SK-N-SH (cell line): ENCODE measurements around the gene ATP2A3. TPM values are rescaled to one million over a fixed set of nuclear protein-coding genes. Genes with fewer than 3 reads are reported as not detected.
A peak's percentile ranks its signal among the peaks of the same experiment; 100 is the strongest.

Source experiments
- CTCF ChIA-PET: fragments of 300-600, 350-600 bp; formaldehyde crosslinking; extraction: SDS; loops from one replicate; lab custom pipeline; 2021; lab: Yijun Ruan, JAX
- POLR2A ChIA-PET: fragments of 350-600 bp; sonication (Branson Sonifier 250); formaldehyde crosslinking; extraction: SDS; loops from one replicate; lab custom pipeline; 2020; ENCODE audit warnings: antibody characterized with exemption, inconsistent platforms; lab: Yijun Ruan, JAX
- DNase-seq: peaks from one replicate; pipeline ENCODE4 v3.0.0; 2012
- H2AFZ ChIP-seq: fragments of 200-600 bp; sonication (generic); 2 replicates; pipeline ENCODE4 v1.8.1; 2016; ENCODE audit warnings: antibody characterized with exemption, mild to moderate bottlenecking, low read depth
- H3F3A ChIP-seq: fragments of 200-600 bp; sonication (generic); replicated peaks from 2 replicates; pipeline ENCODE3; 2016; ENCODE audit warnings: antibody characterized with exemption, mild to moderate bottlenecking; ENCODE audit not compliant: insufficient read depth
- H3K27ac ChIP-seq, 2 experiments: fragments of 200-500 bp in 1 of 2; fragments of 200-600 bp in 1 of 2; sonication (Bioruptor generic) in 1 of 2; sonication (generic), shearing (Covaris generic) in 1 of 2; 2 replicates each; pipeline versions ENCODE4 v1.5.1 to v1.6.1; 2014 to 2016; ENCODE audit warnings: low read depth in 2 of 2, inconsistent platforms in 1 of 2, low read length in 1 of 2, mild to moderate bottlenecking in 1 of 2, mixed read lengths in 1 of 2
- H3K27me3 ChIP-seq: fragments of 200-600 bp; sonication (generic), shearing (Covaris generic); 2 replicates; pipeline ENCODE4 v1.6.1; 2016; ENCODE audit warnings: mixed run types; ENCODE audit not compliant: insufficient read depth
- H3K36me3 ChIP-seq, 2 experiments: fragments of 200-500 bp in 1 of 2; fragments of 200-600 bp in 1 of 2; sonication (Bioruptor generic) in 1 of 2; sonication (generic) in 1 of 2; replicated peaks in 1 of 2; 2 replicates each; pipeline versions ENCODE3 to v1.5.1; 2014 to 2016; ENCODE audit warnings: low read length in 1 of 2, mild to moderate bottlenecking in 1 of 2; ENCODE audit not compliant: insufficient read depth in 2 of 2, control insufficient read depth in 1 of 2
- H3K4me1 ChIP-seq, 2 experiments: fragments of 200-500 bp in 1 of 2; fragments of 200-600 bp in 1 of 2; sonication (Bioruptor generic) in 1 of 2; sonication (generic), shearing (Covaris generic) in 1 of 2; 2 replicates each; pipeline versions ENCODE4 v1.5.1 to v1.6.1; 2014 to 2016; ENCODE audit warnings: low read depth in 1 of 2, low read length in 1 of 2, mixed run types in 1 of 2; ENCODE audit not compliant: insufficient read depth in 2 of 2, control insufficient read depth in 1 of 2
- H3K4me2 ChIP-seq: fragments of 200-600 bp; sonication (generic), shearing (Covaris generic); 2 replicates; pipeline ENCODE4 v1.6.1; 2017; ENCODE audit warnings: mixed run types
- H3K4me3 ChIP-seq, 2 experiments: fragments of 200-500 bp in 1 of 2; fragments of 200-600 bp in 1 of 2; sonication (Bioruptor generic) in 1 of 2; sonication (generic), shearing (Covaris generic) in 1 of 2; 2 replicates each; pipeline versions ENCODE4 v1.5.1 to v1.8.1; 2014 to 2016; ENCODE audit warnings: low read depth in 2 of 2, inconsistent platforms in 1 of 2, low read length in 1 of 2, mild to moderate bottlenecking in 1 of 2, mixed read lengths in 1 of 2, moderate library complexity in 1 of 2
- H3K79me2 ChIP-seq: fragments of 200-600 bp; sonication (generic); 2 replicates; pipeline ENCODE4 v1.8.1; 2017; ENCODE audit warnings: mild to moderate bottlenecking; ENCODE audit not compliant: insufficient read depth
- H3K9ac ChIP-seq: fragments of 200-600 bp; sonication (generic); 2 replicates; pipeline ENCODE4 v1.6.1; 2017; ENCODE audit warnings: mixed run types
- H3K9me2 ChIP-seq: fragments of 200-600 bp; sonication (generic); 2 replicates; pipeline ENCODE4 v1.6.1; 2017; ENCODE audit warnings: mixed run types
- H3K9me3 ChIP-seq: fragments of 200-600 bp; sonication (generic); 2 replicates; pipeline ENCODE4 v1.6.1; 2017; ENCODE audit warnings: mixed run types, mild to moderate bottlenecking, moderate library complexity
- H4K20me1 ChIP-seq: fragments of 200-600 bp; sonication (generic); 2 replicates; pipeline ENCODE4 v1.6.1; 2017; ENCODE audit warnings: mild to moderate bottlenecking, mixed run types; ENCODE audit not compliant: insufficient read depth
- CTCF ChIP-seq: fragments of 200-600 bp; sonication (generic); IDR thresholded peaks from 2 replicates; pipeline ENCODE4 v1.6.1; 2017; ENCODE audit warnings: antibody characterized with exemption, mild to moderate bottlenecking, moderate library complexity
- ELF1 ChIP-seq: IDR thresholded peaks from 2 replicates; pipeline ENCODE4 v1.4.0; 2012
- EP300 ChIP-seq, 2 experiments: IDR thresholded peaks; 2 replicates each; pipeline versions ENCODE4 v1.4.0 to v1.6.1; 2012; ENCODE audit warnings: borderline replicate concordance in 1 of 2, low read depth in 1 of 2, low read length in 1 of 2
- GATA2 ChIP-seq: sonication (generic); formaldehyde crosslinking; IDR thresholded peaks from 2 replicates; pipeline ENCODE4 v1.5.0; 2020; ENCODE audit warnings: mild to moderate bottlenecking, missing genetic modification reagents
- MXI1 ChIP-seq: IDR thresholded peaks from 2 replicates; pipeline ENCODE4 v1.6.1; 2012; ENCODE audit warnings: mild to moderate bottlenecking, low read depth, low read length, improper control_type of control experiment
- NFIC ChIP-seq: IDR thresholded peaks from 2 replicates; pipeline ENCODE4 v1.4.0; 2012; ENCODE audit warnings: borderline replicate concordance
- RAD21 ChIP-seq: IDR thresholded peaks from 2 replicates; pipeline ENCODE4 v1.6.1; 2012; ENCODE audit warnings: mild to moderate bottlenecking, low read length
- RFX5 ChIP-seq: IDR thresholded peaks from 2 replicates; pipeline ENCODE4 v1.6.1; 2012; ENCODE audit warnings: mild to moderate bottlenecking, improper control_type of control experiment, low read length
- TEAD4 ChIP-seq: IDR thresholded peaks from 2 replicates; pipeline ENCODE4 v1.4.0; 2012; ENCODE audit warnings: mild to moderate bottlenecking, borderline replicate concordance; ENCODE audit not compliant: insufficient read depth
- USF2 ChIP-seq: fragments of 150-350 bp; IDR thresholded peaks from 2 replicates; pipeline ENCODE4 v1.6.1; 2017; ENCODE audit warnings: antibody characterized with exemption, low read length, low read depth, borderline replicate concordance
- WGBS: methylation state at CpG from one replicate; pipeline ENCODE4 v1.1.6; 2017; ENCODE audit warnings: low lambda C conversion rate; 5-methylcytosine and 5-hydroxymethylcytosine counted together
- polyA plus RNA-seq, 3 experiments: library from polyadenylated mRNA; depleted of rRNA; stranded (reverse); fragments of >200 nt; gene quantifications; 2 replicates each; pipeline ENCODE4 v1.2.3, GENCODE V29; 2012

Gene ATP2A3
- polyA plus RNA-seq (2012; rRNA removed) = 1.9 and 2.1 TPM in 2 replicates
- 0.67 and 0.92 TPM in 2 replicates for polyA plus RNA-seq (2012; cell fraction: cytosol; rRNA removed)
- polyA plus RNA-seq (2012; cell fraction: nucleus; rRNA removed) = 4.9 and 5.6 TPM in 2 replicates

GRCh38 chr17:3964203-3965117 is at the start of gene ATP2A3:
Gene ATP2A3, minus strand, starts transcription at chr17:3964437. Its CDS starts 146 bp downstream, at chr17:3964291.
- Histone ChIP-seq H3K4me3 (peak within 1 kb of the TSS; percentile 46 to 54; a peak in 3 of 4 replicates), H3K36me3 (no peaks in the 10 kb centered on the region), H3F3A (peaks cover 4% of the 10 kb centered on the region), H2AFZ (peak within 1 kb of the TSS; percentile 84), H3K9me2 (no peaks in the 10 kb centered on the region), H3K79me2 (no peaks in the 10 kb centered on the region), H3K9me3 (no peaks in the 10 kb centered on the region), H3K9ac (no peak within 1 kb of the TSS), H3K4me2 (peak within 1 kb of the TSS; percentile 52), H3K4me1 (peaks cover 0 to 3% of the 10 kb centered on the region in 2 experiments; a peak in 1 of 4 replicates), H3K27ac (no peak within 1 kb of the TSS), H4K20me1 (no peaks in the 10 kb centered on the region), H3K27me3 (peaks cover 26% of the 10 kb centered on the region)
- WGBS = 4% methylated on average over 12 of the region's 92 CpGs
- CTCF ChIA-PET = interaction anchor here (0.6 to 2.1 kb wide), 6 partner anchors 11 to 51 kb away, joined by 3 to 9 read pairs (median 4); no protein-coding TSS in a partner anchor
- TF ChIP-seq EP300 (IDR thresholded peaks at IDR 0.05; ENCODE audit: borderline replicate concordance in 1 of 2, low read depth in 1 of 2, low read length in 1 of 2) (no peak), GATA2 (no peak), RAD21 (no peak)
- DNase-seq = peak; percentile 72
- POLR2A ChIA-PET = no interaction called here

GRCh38 chr17:4010754-4011153 is 46.5 kb upstream of the ATP2A3 start:
- no peak overlapping the region for H3K4me3 ChIP-seq
- H3K4me2 ChIP-seq = no peak overlapping the region
- H3K9ac ChIP-seq = no peak overlapping the region
- peaks cover 38 to 71% of the 10 kb centered on the region in 2 experiments for H3K36me3 ChIP-seq
- H3K27ac ChIP-seq = no peak overlapping the region
- peaks cover 0 to 2% of the 10 kb centered on the region in 2 experiments; a peak in 1 of 4 replicates for H3K4me1 ChIP-seq
- WGBS = 96% methylated on average over 2 of the region's 2 CpGs
- H4K20me1 ChIP-seq = no peaks in the 10 kb centered on the region
- no peaks in the 10 kb centered on the region for H3K9me3 ChIP-seq
- no peaks in the 10 kb centered on the region for H3K9me2 ChIP-seq
- ChIA-PET POLR2A (no interaction called here), CTCF (interaction anchor here (0.6 kb wide), 2 partner anchors 28 to 72 kb away, joined by 3 read pairs; no protein-coding TSS in a partner anchor)
- DNase-seq = no peak
- TF ChIP-seq ELF1 (no peak), MXI1 (no peak), RFX5 (no peak), CTCF (no peak), TEAD4 (no peak), USF2 (no peak), GATA2 (no peak), NFIC (no peak)
- no peaks in the 10 kb centered on the region for H3K79me2 ChIP-seq
- H3K27me3 ChIP-seq = no peaks in the 10 kb centered on the region
- H3F3A ChIP-seq = no peaks in the 10 kb centered on the region
- no peak overlapping the region for H2AFZ ChIP-seq
